ENCODE measurements around the gene RSAD2.

RSAD2 gene

GRCh38 chr2:6835467-6835866 is 42.1 kb upstream of the RSAD2 start:
- Histone ChIP-seq H4K20me1 (ENCODE audit: insufficient read depth, low read length) (no peaks in the 10 kb centered on the region), H3K4me3 (ENCODE audit: low read depth, low read length, poor library complexity, severe bottlenecking) (no peak overlapping the region), H3K27ac (ENCODE audit: low read depth, low read length, poor library complexity, severe bottlenecking) (no peak overlapping the region), H3K4me1 (ENCODE audit: insufficient read depth, low read length, severe bottlenecking) (no peaks in the 10 kb centered on the region), H3K36me3 (ENCODE audit: insufficient read depth, low read length) (no peaks in the 10 kb centered on the region), H3K79me2 (ENCODE audit: insufficient read depth, low read length) (no peaks in the 10 kb centered on the region), H3K4me2 (ENCODE audit: low read length) (no peak overlapping the region), H3K9ac (ENCODE audit: low read length) (no peak overlapping the region), H3F3A (ENCODE audit: insufficient read depth, low read length) (no peaks in the 10 kb centered on the region), H3K9me2 (ENCODE audit: low read depth, low read length) (no peaks in the 10 kb centered on the region), H2AFZ (ENCODE audit: low read length) (no peak overlapping the region), H3K27me3 (ENCODE audit: insufficient read depth, low read length) (no peaks in the 10 kb centered on the region), H3K9me3 (ENCODE audit: low read length) (peaks cover 3% of the 10 kb centered on the region; the same call in 1 of the 2 replicates)
- TF ChIP-seq EZH2 (IDR thresholded peaks at IDR 0.05; ENCODE audit: borderline replicate concordance, low read length) = no peak
- no peak for TF ChIP-seq CTCF (IDR thresholded peaks at IDR 0.05; ENCODE audit: low read length)

GRCh38 chr2:6838673-6839319 is 38.8 kb upstream of the RSAD2 start:
- Histone ChIP-seq H3K4me3 (ENCODE audit: low read depth, low read length, poor library complexity, severe bottlenecking) (no peak overlapping the region), H3K27ac (ENCODE audit: low read depth, low read length, poor library complexity, severe bottlenecking) (no peak overlapping the region), H3K36me3 (ENCODE audit: insufficient read depth, low read length) (no peaks in the 10 kb centered on the region), H3K9ac (ENCODE audit: low read length) (no peak overlapping the region), H3K9me3 (ENCODE audit: low read length) (no peaks in the 10 kb centered on the region), H3K27me3 (ENCODE audit: insufficient read depth, low read length) (no peaks in the 10 kb centered on the region), H2AFZ (ENCODE audit: low read length) (no peak overlapping the region), H4K20me1 (ENCODE audit: insufficient read depth, low read length) (no peaks in the 10 kb centered on the region), H3K4me1 (ENCODE audit: insufficient read depth, low read length, severe bottlenecking) (no peaks in the 10 kb centered on the region), H3F3A (ENCODE audit: insufficient read depth, low read length) (no peaks in the 10 kb centered on the region), H3K4me2 (ENCODE audit: low read length) (no peak overlapping the region), H3K9me2 (ENCODE audit: low read depth, low read length) (no peaks in the 10 kb centered on the region), H3K79me2 (ENCODE audit: insufficient read depth, low read length) (no peaks in the 10 kb centered on the region)
- TF ChIP-seq CTCF (IDR thresholded peaks at IDR 0.05; ENCODE audit: low read length) (no peak), EZH2 (IDR thresholded peaks at IDR 0.05; ENCODE audit: borderline replicate concordance, low read length) (no peak)

- Histone ChIP-seq H3K4me2 (ENCODE audit: low read length) (no peak overlapping the region), H3K4me1 (ENCODE audit: insufficient read depth, low read length, severe bottlenecking) (no peaks in the 10 kb centered on the region)
These were observed 35.9 kb upstream of the RSAD2 start for GRCh38 chr2:6841537-6842287.

More at GRCh38 chr2:6841537-6842287, 35.9 kb upstream of the RSAD2 start:
- no peaks in the 10 kb centered on the region for H3K9me2 ChIP-seq (ENCODE audit: low read depth, low read length)
- H3K4me3 ChIP-seq (ENCODE audit: low read depth, low read length, poor library complexity, severe bottlenecking) = no peak overlapping the region
- no peak overlapping the region for H2AFZ ChIP-seq (ENCODE audit: low read length)
- peaks cover 22% of the 10 kb centered on the region for H3K9me3 ChIP-seq (ENCODE audit: low read length)
- no peaks in the 10 kb centered on the region for H3K79me2 ChIP-seq (ENCODE audit: insufficient read depth, low read length)
- H3K27me3 ChIP-seq (ENCODE audit: insufficient read depth, low read length) = no peaks in the 10 kb centered on the region
- no peak overlapping the region for H3K9ac ChIP-seq (ENCODE audit: low read length)
- no peaks in the 10 kb centered on the region for H3K36me3 ChIP-seq (ENCODE audit: insufficient read depth, low read length)
- no peaks in the 10 kb centered on the region for H4K20me1 ChIP-seq (ENCODE audit: insufficient read depth, low read length)
- TF ChIP-seq CTCF (IDR thresholded peaks at IDR 0.05; ENCODE audit: low read length) (no peak), EZH2 (IDR thresholded peaks at IDR 0.05; ENCODE audit: borderline replicate concordance, low read length) (no peak)
- no peak overlapping the region for H3K27ac ChIP-seq (ENCODE audit: low read depth, low read length, poor library complexity, severe bottlenecking)
- no peaks in the 10 kb centered on the region for H3F3A ChIP-seq (ENCODE audit: insufficient read depth, low read length)
